Fibroblast of peridontal ligament (primary cell): ENCODE data around the gene GOLGA5.
"Not testable (repeated sequence)": the region's sequence is repeated elsewhere in the genome, so short reads cannot be mapped to it uniquely, and the experiment has no call there.

Experiments
- DNase-seq: peaks from one replicate; pipeline ENCODE4 v3.0.0-alpha.2; 2010; ENCODE audit errors: extremely low read depth

GOLGA5 gene

DNA sequence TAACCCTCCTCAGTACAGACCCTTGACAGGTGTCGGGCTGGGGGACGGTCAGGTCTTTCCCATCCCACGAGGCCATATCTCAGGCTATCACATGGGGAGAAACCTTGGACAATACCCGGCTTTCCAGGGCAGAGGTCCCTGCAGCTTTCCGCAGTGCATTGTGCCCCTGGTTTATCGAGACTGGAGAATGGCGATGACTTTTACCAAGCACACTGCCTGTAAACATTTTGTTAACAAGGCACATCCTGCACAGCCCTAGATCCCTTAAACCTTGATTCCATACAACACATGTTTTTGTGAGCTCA is 26.4 kb downstream of the GOLGA5 start:
- DNase-seq, result not testable (repeated sequence)

DNA sequence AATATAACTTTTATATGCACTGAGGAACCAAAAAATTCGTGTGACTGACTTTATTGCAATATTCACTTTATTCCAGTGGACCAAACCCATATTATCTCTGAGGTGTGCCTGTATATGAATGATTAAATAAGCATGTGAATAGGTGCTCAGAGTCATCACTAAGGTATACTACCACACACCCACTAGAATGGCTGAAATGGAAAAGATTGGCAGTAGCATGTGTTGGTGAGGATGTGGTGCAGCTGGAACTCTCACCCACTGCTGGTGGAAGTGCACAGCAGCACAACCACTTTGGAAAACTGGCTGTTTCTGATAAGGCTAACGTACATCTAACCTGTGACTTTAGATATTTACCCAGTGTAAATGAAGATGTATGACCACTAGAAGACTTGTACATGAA is 36.8 kb downstream of the GOLGA5 start:
- DNase-seq, result no peak

DNA sequence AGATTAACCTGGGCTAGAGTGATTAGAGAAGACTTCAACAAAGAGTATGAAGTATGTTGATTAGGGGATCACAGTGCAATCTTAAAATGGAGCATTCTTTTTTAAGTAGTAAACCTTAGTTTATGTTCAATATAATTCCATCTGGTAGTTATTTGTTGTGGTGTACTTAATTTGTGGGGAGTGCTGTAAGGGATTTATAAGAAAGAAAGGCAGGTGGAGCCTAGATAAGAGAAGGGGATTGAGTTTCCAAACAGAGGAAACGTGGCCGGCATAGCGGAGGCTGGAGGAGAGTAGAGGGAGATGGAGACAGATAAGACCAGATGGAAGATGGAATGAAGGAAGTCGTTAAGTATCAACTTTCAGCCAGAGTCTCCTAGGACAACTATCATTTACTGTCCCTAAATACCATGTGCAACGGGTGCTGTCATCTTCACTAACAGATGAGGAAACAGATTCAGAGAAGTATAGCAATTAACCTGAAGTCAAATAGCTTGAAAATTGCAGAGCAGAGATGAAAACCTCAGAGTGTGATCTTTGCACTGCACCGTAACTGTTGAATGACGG is 38.1 kb downstream of the GOLGA5 start:
- no peak for DNase-seq

DNA sequence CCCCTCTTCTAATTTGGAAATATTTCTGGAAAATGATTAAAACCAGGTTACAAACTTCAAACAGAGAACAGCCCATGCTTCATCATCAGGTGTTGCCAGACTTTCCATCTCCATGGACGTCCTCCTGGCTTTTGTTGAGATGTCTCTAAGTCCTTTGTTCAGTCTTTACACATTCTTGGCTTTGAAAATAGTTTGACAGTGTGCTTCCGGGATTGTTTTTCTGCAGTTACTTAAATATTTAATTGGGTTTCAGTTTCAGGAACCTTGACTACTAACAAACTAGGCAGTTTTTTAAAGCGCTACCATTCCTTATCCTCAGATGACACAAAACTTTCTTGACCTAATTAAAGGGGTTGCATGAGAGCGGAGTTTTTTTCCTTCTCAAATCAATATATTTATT is 47.8 kb downstream of the GOLGA5 start:
- DNase-seq, result no peak

DNA sequence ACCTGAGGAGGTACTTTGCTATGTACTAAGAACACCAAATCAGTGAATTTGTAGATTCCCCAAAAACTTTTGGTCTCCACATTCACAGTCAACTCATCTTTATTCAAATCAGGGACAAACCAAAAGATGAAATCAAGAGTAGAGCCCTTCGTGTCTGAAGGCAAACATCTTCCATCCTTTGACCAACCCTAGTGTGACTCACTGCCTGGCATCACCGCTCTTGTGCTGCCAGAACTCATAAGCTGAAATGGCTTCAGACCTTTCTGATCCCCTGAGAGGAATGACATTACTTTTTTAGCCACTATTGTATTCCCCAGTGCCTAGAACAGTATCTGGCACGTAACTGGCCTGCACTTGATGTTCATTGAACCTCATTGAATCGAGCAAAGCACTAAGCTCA is 50.1 kb downstream of the GOLGA5 start:
- no peak for DNase-seq

DNA sequence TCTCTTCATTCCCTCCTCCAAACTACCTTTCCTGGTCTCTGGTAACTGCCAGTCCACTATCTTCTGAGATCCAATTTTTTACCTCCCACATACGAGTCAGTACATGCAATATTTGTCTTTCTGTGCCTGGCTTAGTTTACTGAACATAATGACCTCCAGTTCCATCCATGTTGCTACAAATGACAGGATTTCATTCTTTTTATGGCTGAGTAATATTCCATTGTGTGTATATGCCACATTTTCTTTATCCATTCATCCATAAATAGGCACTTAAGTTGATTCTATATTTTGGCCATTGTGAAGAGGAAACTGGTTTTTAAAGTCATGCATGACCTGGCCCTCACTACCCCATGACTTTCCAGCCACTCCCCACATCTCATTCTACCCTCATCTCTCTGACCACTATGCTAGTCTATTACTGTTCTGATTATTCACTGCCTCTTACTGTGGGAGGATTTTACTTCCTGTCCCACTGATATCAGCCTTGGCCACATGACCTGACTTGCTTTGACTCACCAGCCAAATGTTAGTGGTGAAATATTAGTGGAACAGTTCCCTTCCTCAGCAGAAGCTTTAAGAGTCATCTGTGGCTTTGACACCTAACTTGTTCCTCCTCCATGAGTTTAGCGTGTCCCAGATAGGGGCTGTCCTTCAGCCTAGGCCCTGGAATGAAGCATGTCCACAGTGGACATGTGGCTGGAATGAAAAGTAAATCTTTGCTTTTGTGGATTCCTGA is 52.2 kb downstream of the GOLGA5 start:
- peak; percentile 35 for DNase-seq

DNA sequence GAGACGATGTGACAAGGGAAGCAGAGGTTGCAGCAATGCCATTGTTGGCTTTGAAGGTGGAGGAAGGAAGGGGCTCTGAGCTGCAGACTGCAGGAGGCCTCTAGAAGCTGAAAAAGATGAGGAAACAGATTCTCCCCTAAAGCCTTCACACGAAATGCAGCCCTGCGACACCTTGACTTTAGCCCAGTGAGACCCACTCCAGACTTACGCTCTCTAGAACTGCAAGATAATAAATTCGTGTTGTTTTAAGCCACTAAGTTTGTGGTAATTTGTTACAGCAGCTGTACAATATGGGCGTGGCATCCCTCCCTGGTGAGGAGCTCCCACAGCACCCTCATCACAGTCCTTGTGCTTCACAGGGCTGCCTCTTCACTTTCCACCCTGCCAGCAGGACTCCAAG is 53.2 kb downstream of the GOLGA5 start:
- no peak for DNase-seq

DNA sequence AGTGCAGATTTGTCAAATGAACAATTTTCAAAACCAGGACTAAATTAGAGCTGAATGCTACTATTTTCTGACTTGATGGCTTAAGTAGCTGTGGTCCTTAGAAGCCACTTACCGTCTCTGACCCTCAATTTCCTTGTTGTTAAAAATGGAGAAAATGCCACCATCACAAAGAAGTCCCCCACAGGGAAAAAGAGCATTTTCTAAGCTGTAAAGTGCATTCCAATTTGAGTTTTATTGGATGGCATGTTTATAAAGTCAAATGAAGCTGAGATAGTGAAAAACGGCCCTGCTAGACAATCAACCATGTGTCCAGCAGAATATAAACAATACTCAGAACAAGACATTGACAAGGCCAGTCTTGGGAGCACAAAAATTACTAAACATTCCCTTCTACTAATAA is 53.6 kb downstream of the GOLGA5 start:
- no peak for DNase-seq

DNA sequence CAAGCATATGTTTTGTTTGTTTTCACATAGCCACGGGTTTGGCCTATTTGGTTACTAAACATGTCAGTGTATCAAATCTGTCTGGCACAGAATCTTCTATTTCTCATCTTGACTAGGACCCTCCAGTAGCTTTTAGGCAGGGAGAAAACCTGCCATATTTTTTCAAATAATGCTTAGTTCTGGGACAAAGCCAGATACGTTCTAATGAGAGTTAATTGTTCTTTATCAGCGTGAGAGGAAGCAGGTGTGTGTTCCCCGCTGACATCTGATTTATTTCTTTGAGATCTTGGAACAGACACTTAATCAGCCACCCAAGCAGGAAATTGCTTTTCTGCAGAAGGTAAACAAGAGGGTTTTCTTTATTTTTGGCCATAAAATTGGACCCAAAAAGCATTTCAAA is 54.8 kb downstream of the GOLGA5 start:
- DNase-seq, result no peak

DNA sequence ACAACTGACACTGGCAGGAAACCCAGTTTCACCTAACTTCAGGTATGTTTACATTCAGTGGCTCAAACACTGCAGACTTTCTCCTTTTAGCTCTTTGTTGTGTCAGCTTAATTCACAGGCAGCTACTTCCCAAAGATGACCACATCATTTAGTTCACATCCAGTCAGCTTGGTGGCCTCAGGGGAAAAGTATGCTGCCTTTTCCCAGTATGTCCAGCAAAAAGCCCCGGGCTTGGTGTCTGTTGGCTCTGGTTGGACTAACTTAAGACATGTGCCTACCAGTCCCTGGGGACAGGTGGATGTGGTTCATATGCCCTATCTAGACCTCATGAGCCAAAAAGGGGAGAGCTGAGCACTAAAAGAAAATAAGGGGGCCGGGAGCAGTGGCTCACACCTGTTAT is 56.4 kb downstream of the GOLGA5 start:
- DNase-seq, result peak; percentile 23

DNA sequence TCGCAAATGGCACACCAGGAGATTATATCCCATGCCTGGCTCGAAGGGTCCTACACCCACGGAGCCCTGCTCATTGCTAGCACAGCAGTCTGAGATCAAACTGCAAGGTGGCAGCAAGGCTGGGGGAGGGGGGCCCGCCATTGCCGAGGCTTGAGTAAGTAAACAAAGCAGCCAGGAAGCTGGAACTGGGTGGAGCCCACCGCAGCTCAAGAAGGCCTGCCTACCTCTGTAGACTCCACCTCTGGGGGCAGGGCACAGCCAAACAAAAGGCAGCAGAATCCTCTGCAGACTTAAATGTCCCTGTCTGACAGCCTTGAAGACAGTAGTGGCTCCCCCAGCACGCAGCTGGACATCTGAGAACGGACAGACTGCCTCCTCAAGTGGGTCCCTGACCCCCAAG is 59.0 kb downstream of the GOLGA5 start:
- DNase-seq, result not testable (repeated sequence)

DNA sequence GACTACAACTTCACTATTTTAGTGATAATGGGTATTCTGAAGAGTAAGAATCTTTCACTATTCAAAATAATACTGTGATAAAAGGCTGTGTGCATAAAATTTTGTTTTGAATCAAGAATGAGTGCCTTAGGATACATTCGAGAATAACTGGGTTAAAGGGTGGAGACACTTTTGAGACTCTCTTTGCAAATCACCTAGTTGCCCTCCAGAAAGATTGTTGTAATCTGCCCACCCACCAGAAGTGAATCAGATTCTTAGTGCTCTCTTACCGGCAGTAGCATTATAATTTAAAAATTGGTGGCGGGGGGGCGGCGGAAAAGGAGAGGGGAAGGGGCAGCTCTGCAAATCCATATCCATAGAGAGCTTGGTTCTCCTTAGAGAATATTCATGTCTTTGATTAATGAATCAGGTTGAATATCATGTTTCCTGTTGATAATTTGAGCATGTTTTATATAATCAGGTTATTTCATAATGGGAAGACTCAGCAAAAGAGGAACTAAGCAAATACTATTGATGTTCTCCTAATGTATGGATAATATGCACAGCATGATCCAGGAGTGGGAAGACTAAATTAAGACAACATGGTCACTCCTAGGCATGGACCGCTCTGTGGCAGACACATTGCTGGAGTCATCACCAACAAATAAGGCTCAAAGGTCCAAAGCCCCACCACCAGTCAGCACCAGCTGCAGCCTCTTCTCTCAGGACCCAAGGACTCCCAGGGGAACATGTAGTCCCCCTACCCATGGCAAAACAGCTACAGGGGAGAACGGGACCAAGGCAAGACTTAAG is 66.1 kb downstream of the GOLGA5 start:
- DNase-seq, result no peak

DNA sequence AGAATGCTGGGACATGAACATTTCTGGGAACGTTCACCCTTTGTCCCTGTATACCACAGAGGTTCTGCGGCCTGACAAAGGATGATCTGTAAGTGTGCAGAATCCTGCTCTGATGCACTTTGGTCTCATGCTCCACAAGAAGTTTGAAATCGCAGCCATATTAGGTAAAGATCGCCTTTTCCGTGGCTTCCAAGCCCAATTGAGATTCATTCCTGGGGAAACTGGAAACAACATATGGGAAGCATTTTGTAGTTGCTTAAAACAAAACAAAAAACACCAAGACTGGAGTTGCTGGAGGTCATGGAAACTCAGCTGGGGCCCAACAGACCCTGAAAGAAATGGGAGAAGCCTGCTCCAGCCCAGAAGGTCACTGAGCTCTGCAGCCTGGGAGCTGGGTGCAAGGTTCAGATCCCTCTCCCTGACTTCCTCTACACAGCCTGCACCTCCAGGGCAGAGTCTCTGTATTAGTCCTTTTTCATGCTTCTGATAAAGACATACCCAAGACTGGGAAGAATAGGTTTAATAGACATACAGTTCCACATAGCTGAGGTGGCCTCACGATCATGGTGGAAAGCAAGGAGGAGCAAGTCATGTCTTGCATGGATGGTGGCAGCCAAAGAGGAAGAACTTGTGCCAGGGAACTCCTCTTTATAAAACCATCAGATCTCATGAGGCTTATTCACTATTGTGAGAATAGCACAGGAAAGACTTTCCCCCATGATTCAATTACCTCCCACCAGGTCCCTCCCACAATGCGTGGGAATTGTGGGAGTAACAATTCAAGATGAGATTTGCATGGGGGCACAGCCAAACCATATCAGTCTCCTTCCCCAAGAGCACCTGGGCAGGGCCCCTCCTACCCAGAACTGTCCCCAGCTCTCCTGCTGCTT is 68.0 kb downstream of the GOLGA5 start:
- DNase-seq, result no peak

DNA sequence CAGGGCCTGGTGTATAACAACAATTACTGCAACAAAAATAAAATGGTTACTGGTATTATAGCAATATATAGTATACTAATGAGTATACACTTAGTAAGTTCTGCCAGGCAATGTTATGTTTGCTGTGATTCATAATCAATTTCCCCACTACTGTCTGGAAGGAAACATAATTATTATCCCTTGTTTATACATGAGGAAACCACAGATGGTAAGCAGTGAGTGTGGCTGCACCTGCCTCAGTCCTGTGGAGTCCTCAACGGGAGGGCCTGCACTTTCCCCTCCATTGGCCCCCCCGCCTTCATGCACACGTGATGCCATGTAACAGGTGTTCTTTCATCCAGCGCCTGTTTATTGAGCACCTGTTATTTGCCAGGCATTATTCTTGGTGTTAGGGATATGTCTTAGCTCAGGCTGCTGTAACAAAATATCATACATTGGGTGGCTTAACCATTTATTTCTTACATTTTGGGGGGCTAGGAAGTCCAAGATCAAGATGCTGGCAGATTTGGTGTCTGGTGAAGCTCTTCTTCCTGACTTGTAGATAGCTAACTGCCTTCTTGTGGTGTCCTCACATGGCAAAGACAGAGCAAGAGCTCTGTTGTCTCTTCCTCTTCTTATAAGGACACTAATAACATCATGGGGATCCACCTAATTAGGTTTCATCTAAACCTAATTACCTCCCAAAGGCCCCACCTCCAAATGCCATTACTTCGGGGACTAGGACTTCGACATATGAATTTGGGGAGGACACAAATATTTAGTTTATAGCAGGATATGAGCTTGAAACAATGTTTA is 69.4 kb downstream of the GOLGA5 start:
- no peak for DNase-seq

DNA sequence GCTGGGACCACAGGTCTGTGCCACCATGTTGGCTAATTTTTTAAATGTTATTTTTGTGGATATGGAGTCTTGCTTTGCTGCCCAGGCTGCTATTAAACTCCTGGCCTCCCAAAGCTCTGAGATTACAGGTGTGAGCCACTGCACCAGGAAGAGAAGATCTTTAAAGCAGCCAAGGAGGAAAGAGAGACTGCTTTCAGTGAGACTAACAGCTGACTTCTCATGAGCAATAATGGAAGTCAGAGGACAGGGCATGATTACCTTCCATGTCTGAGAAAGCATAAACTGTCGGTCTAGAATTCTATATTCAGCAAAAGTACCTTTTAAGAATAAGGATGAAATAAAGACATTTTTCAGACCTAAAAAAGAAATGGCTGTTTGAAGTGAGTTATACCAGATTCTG is 71.6 kb downstream of the GOLGA5 start:
- DNase-seq, result no peak

DNA sequence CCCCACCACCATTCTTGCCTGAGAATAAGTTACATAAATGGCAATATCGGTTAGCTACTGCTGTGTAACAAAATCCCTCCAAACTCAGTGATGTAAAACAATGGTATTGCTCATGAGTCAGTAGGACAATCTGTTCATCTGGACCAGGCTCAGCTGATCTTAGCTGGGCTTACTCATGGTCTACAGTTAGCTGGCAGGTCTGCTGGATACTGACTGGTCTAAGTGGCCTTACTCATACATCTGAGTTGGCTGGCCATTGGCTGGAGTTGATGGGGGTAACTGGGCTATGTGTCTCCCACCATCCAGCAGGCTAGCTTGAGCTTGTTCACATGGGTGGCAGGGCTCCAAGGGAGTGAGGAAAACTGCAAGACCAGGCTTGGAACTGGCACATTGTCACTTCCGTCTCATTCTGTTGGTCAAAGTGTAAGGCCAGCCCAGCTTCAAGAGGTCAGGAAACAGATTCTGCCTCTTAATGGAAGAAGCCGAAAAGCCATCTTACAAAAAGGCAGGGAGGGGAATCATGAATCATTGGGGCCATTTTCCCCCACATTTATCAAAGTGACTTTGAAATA is 72.2 kb downstream of the GOLGA5 start:
- no peak for DNase-seq

DNA sequence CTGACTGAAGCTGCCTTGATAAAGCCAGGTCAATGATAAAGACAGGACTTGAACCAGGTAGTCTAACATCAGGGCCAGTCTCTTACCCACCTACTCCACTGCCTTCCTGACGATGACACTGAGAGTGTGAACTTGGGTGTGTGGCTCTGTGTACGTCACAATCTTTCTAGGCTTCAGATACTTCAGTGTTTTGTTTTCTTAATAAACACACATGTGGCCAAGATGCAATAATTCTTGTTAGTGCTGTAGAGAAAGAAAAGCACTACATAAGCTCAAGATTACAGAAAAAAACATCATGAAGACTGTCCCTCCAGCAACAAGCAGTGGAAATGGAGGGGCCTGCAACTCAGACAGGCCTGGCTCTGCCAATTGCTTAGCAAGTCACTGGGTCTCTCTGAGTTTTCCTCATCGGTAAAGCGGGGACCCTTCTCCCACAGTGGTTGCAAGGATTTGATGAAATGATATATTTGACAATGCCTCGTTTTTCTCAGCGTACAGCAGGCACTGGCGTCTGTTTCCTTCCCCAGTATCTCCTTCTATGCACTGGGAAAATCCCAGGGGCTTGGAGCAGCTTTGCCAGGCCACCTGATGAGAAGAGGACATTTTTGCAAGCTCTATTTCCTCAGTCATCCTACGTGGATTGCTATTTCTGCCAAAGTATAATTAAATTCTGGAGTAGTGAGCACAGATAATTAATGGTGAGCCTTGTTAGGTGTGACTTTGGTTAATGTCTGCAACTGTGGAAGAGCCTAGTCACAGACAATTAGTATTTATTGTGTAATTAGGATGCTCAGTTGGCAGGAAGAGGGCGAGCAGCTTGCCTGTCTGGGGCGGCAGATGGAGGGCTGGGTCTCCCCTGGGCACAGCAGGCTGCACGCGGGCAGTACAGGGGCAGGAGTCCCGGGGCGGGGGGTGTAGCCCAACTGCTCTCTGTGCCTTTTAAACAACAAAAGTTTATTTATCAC is 73.1 kb downstream of the GOLGA5 start:
- no peak for DNase-seq

DNA sequence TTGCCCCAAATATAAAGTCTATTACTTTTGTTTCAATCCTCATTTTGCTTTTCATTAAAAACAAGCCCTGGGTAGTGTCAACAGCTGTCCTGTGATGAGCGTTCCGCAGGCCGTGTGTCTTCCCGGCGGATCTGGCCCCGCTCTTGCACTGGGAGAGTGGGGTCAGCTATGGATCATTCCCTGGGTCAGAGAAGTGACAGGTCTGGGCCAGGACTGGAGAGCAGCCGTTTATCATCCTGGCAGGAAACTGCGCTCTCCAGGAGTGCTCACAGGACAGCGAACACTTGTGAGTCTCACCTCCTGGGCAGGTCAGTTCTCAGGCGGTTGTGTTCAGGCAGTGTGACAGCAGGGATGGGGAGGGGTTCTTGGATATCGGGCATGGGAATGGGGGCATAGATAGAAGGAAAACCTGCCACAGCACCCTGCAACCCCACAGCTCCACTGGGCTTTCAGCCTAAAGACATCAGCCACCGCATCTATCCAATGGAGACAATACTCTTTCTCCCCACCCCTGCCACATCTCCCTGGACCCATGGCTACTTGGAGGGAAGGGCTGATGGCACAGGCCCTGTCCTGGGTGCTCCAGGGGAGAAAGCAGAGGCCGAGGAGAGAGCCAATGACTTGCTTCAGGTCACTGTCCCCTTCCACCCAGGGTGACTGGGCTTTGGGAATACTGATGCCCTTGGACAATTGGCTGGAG is 81.0 kb downstream of the GOLGA5 start:
- no peak for DNase-seq

DNA sequence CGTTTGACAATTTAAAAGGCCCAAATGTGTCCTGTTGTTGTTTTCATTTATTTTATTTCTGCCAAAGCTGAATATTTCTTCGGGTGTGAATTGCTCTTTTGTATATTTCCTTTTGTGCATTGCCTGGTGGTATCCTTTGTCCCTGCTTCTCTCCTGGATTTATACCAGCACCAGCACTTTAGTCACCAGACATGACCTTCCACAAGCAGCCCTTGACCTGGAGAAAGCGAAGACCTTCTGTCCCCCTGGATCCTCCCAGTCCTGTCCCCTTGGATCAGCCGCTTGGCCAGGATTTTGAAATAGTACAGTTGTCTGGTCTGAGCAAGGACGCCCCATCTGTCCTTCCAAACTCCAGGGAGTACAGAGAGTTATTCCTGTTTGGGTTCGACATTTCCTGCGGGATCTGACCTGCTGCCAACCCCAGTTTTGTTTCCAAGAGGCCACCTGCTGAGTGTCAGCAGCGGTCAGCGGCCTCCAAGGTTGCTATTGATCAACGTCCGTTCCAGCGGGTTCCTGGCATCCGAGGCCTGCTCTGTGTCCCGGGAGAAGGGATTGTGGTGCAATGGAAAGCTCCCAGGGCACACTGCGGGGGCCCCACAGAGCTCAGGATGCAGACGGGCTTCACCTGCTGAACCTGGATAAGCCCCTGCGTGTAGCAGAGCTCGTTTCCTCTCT is 83.8 kb downstream of the GOLGA5 start:
- DNase-seq, result no peak
